Measurements from ENCODE around the gene EPHX1. TPM values are rescaled to one million over a fixed set of nuclear protein-coding genes. Genes with fewer than 3 reads are reported as not detected.

Gene EPHX1
- total RNA-seq, 1 donor from 2014 or later, result 1.2 TPM

DNA sequence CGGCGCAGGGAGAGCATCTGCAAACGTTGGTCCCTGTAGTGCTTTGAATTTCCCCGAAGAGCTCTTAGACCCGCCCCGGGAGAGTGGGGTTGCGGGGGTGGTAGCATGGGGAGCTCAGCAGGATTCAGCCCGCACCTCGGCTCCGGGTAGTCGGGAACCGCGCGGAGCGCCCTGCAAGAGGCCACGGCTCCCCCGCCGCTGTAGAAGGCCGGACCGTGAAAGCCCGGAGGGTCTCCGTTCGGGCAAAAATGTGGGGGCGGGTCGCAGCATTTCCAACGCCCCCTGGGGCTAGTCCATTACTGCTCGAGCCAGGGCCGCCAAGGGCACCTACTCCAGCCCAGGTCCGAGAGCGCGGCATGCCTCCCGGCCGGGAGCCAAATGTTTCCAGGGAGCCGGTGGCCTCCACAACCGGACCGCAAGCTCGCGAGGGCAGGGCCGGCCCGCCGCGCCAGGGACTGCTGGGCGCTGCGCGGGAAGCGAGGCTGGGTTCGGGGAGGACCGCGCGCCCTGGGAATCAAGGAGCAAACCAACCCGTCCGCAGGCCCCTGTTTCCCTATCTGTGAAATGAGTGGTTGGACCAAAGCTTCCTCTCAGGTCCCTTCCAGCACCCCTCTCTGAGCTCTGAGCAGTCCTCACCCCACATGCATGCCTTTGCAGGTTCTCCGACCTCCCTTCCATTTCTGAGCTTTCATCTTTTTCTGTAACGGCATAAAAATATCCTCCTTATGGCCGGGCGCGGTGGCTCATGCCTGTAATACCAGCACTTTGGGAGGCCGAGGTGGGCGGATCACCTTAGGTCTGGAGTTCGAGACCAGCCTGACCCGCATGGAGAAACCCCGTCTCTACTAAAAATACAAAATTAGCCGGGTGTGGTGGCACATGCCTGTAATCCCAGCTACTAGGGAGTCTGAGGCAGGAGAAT is 73.0 kb downstream of the EPHX1 start:
- CTCF ChIA-PET, result interaction anchor here (0.6 to 3.6 kb wide), 13 partner anchors 14 to 400 kb away, joined by 3 to 26 read pairs (median 3); partner anchors contain the start of genes EPHX1, PYCR2 and SRP9
- H3K9me3 Mint-ChIP-seq, result no peaks in the 10 kb centered on the region
- intact Hi-C loops (cut with micrococcal nuclease), result loop anchor here (1.0 to 5.0 kb wide), 8 partner anchors 14 to 179 kb away; partner anchors contain the start of genes EPHX1, H3-3A, PYCR2 and SRP9
- TF ChIP-seq CTCF (IDR thresholded peaks at IDR 0.05), result no peak
- peaks cover 7% of the 10 kb centered on the region for H3K36me3 Mint-ChIP-seq (ENCODE audit: low read depth)
- no peaks in the 10 kb centered on the region for H3K27me3 Mint-ChIP-seq
- peak overlapping the region; percentile 71 for H3K27ac Mint-ChIP-seq
- POLR2A ChIA-PET, result interaction anchor here (0.6 to 5.9 kb wide), 22 partner anchors 12 to 1700 kb away, joined by 3 to 93 read pairs (median 5); partner anchors contain the start of genes H3-3A, PYCR2 and SRP9
- peak overlapping the region; percentile 87 for H3K4me3 Mint-ChIP-seq
- DNase-seq (no peak), ATAC-seq (ENCODE audit: low read depth) (peak; percentile 35)
- H3K4me1 Mint-ChIP-seq, result peaks cover 43% of the 10 kb centered on the region

- H3K27ac Mint-ChIP-seq, result peak overlapping the region; percentile 21
Observed at GRCh38 chr1:225883616-225884265, 73.8 kb downstream of the EPHX1 start.

GRCh38 chr1:225885336-225885735 is 75.4 kb downstream of the EPHX1 start:
- H3K4me1 Mint-ChIP-seq, result peaks cover 19% of the 10 kb centered on the region
- no peak overlapping the region for H3K4me3 Mint-ChIP-seq
- no peak overlapping the region for H3K27ac Mint-ChIP-seq
- no peak for TF ChIP-seq CTCF (IDR thresholded peaks at IDR 0.05)
- DNase-seq (no peak), ATAC-seq (ENCODE audit: low read depth) (no peak)
- intact Hi-C loops (cut with micrococcal nuclease), result no loop called here
- POLR2A ChIA-PET, result interaction anchor here (0.8 kb wide), 1 partner anchor 31 kb away, joined by 5 read pairs; no protein-coding TSS in a partner anchor
- CTCF ChIA-PET, result no interaction called here
- H3K36me3 Mint-ChIP-seq (ENCODE audit: low read depth), result peaks cover 4% of the 10 kb centered on the region
- peaks cover 3% of the 10 kb centered on the region for H3K27me3 Mint-ChIP-seq
- H3K9me3 Mint-ChIP-seq, result no peaks in the 10 kb centered on the region

More at GRCh38 chr1:225883616-225884265, 73.8 kb downstream of the EPHX1 start:
- H3K4me1 Mint-ChIP-seq, result peaks cover 35% of the 10 kb centered on the region
- POLR2A ChIA-PET, result interaction anchor here (0.7 to 5.9 kb wide), 11 partner anchors 11 to 413 kb away, joined by 3 to 93 read pairs (median 8); partner anchors contain the start of genes PYCR2 and SRP9
- H3K36me3 Mint-ChIP-seq (ENCODE audit: low read depth), result peaks cover 6% of the 10 kb centered on the region
- intact Hi-C loops (cut with micrococcal nuclease), result loop anchor here (2.0 to 5.0 kb wide), 4 partner anchors 27 to 179 kb away; partner anchors contain the start of genes EPHX1 and H3-3A
- peaks cover 3% of the 10 kb centered on the region for H3K27me3 Mint-ChIP-seq
- ATAC-seq (ENCODE audit: low read depth) (no peak), DNase-seq (no peak)
- CTCF ChIA-PET, result interaction anchor here (0.6 to 2.0 kb wide), 7 partner anchors 19 to 111 kb away, joined by 3 to 7 read pairs (median 3); partner anchors contain the start of genes EPHX1 and PYCR2
- H3K9me3 Mint-ChIP-seq, result no peaks in the 10 kb centered on the region
- no peak for TF ChIP-seq CTCF (IDR thresholded peaks at IDR 0.05)
- peak overlapping the region; percentile 87 for H3K4me3 Mint-ChIP-seq

GRCh38 chr1:225886159-225887029 is 76.5 kb downstream of the EPHX1 start:
- DNase-seq, result no peak
- TF ChIP-seq CTCF (IDR thresholded peaks at IDR 0.05), result no peak
- intact Hi-C loops (cut with micrococcal nuclease), result no loop called here
- no peak overlapping the region for H3K4me3 Mint-ChIP-seq
- peaks cover 12% of the 10 kb centered on the region for H3K4me1 Mint-ChIP-seq
- no peaks in the 10 kb centered on the region for H3K9me3 Mint-ChIP-seq
- no peak for ATAC-seq (ENCODE audit: low read depth)
- ChIA-PET POLR2A (interaction anchor here (1.2 kb wide), 1 partner anchor 38 kb away, joined by 3 read pairs; no protein-coding TSS in a partner anchor), CTCF (no interaction called here)
- H3K27me3 Mint-ChIP-seq, result peaks cover 3% of the 10 kb centered on the region
- peaks cover 2% of the 10 kb centered on the region for H3K36me3 Mint-ChIP-seq (ENCODE audit: low read depth)
- no peak overlapping the region for H3K27ac Mint-ChIP-seq

All from activated B cell treated with CpG ODN at 0.5 μM for 24 hours (primary cell).